Activated T-cell treated with anti-CD3 and anti-CD28 coated beads for 4 hours (primary cell): Measurements from ENCODE around the gene JAKMIP3.

ENCODE experiments used
- DNase-seq: peaks from one replicate; pipeline ENCODE4 v3.0.0-alpha.2; 2020

Gene JAKMIP3

DNA sequence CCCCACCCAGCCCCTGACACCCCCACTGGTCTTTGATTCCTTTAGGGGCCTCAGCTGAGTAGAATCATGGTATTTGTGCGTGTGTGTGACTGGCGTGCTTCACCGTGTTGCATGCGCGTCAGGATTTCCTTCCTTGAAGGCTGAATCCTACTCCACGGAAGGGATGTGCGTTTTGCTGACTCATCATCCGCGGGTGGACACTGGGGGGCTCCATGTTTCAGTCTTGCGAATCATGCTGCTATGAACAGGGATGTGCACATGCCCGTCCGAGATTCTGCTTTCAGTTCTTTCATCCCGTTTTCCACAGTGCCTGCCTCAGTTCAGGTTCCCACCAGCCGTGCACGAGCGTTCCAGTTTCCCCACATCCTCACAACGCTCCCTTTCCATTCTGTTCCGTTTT lies 20.9 kb upstream of the JAKMIP3 start:
- DNase-seq: no peak

DNA sequence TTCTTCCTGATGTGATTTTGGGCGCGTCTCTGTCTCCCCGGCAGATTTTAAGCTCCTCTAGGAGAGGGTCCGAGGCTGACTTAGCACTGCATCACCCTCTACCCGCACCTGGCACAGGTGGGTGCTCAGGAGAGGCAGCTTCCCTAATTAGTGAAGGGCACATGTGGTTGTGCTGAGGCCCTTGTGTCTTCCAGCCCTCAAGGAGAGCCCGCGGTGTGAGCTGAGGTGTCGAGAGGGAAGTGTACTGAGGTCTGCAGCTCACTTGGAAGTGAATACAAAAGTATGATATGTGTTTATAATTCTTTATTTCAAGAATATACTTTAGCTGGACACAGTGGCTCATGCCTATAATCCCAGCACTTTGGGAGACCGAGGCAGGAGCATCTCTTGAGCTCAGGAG lies 20.4 kb upstream of the JAKMIP3 start:
- no peak for DNase-seq

GRCh38 chr10:132047575-132048293 lies 18.0 kb upstream of the JAKMIP3 start:
- no peak for DNase-seq

GRCh38 chr10:132048294-132048667 lies 17.5 kb upstream of the JAKMIP3 start:
- no peak for DNase-seq

GRCh38 chr10:132050191-132050590 lies 15.6 kb upstream of the JAKMIP3 start:
- DNase-seq: no peak

DNA sequence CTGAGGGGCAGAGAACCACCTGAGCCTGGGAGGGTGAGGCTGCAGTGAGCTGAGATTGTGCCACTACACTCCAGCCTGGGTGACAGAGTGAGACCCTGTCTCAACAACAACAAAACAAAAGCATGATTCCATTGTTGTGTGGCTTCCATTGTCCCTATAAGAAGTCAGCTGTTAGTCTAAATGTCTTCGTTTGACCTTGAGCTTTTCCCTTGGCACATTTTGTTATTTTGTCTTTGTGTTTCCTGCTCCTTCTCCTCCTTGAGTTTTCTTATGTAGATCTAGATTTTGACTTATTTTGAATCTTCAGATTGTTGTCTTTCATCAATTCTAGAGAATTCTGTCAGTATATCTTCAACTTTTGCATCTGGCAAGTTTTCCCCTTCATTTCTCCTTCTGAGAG lies 13.6 kb upstream of the JAKMIP3 start:
- DNase-seq: no peak

- DNase-seq: no peak
These were observed 11.2 kb upstream of the JAKMIP3 start for GRCh38 chr10:132054564-132054963.

GRCh38 chr10:132055616-132056015 lies 10.1 kb upstream of the JAKMIP3 start:
- DNase-seq: no peak

DNA sequence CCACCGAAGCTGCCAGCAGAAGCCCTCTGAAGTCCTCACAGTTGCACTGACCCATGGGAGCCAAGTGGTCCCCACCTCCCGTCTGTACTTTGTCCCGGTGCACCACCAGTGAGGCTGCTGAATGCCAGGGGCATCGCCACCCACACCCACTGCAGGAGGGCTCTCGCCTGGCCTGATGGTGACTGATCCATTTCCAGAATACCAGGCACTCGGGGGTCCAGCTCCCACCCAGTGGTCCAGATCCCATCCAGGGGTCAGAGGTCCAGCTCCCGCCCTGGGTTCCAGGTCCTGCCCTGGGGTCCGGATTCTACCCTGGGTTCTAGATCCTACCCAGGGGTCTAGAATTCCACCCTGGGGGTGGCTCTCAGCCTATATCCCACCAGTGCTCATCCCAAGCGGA lies 9.1 kb upstream of the JAKMIP3 start:
- DNase-seq: no peak

DNA sequence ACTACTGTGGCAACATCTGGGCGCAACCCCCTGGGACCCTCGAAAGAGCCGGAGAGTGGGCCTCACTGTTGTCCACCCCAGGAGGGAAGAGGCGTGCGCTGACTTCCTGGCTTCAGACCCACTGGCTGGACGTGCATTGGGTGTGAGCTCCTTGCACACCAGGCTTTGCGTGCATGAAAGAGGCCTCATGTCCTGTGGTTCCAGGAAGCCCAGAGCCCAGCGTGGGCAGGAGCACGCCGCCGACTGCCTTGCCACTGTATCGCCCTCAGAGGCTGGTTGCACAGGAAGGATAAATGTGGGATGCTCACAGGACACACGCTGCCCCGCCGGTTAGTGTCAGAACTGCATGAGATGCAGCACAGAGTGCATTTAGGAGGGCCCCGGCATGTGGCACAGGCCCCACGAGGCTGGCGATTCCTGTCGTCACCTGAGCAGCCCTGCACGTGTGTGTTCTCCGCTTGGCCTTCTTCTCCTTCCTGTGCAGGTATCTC lies 8.5 kb upstream of the JAKMIP3 start:
- DNase-seq: no peak

DNA sequence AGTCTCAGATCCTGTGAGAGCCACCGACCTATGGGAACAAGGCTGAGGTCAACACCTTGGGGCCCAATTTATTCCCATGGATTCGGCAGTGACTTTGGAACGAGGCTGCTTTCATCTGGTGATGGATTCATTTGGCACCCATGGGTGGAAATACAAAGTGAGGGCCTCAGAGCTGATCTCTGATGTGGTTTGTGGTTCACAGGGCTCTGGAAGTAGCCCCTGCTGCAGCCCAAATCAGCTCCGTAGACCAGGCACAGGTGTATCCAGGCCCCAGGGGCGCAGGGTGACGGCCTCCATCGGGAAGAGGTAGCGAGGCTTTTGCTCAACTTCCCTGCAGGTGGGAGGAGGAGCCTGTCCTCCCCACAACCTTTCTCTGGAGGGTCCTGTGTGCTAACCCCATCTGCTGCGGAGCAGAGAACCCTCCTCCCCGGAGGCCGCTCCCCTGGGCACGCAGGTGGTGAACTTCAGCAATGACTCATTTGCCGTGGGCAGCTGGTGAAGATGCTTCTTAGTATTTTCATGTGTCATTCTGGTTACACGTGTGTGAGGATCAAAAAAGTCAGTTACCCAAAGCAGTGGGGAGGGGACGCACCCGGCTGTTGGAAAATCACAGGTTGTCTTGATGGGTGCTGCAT lies 7.5 kb upstream of the JAKMIP3 start:
- DNase-seq: no peak

DNA sequence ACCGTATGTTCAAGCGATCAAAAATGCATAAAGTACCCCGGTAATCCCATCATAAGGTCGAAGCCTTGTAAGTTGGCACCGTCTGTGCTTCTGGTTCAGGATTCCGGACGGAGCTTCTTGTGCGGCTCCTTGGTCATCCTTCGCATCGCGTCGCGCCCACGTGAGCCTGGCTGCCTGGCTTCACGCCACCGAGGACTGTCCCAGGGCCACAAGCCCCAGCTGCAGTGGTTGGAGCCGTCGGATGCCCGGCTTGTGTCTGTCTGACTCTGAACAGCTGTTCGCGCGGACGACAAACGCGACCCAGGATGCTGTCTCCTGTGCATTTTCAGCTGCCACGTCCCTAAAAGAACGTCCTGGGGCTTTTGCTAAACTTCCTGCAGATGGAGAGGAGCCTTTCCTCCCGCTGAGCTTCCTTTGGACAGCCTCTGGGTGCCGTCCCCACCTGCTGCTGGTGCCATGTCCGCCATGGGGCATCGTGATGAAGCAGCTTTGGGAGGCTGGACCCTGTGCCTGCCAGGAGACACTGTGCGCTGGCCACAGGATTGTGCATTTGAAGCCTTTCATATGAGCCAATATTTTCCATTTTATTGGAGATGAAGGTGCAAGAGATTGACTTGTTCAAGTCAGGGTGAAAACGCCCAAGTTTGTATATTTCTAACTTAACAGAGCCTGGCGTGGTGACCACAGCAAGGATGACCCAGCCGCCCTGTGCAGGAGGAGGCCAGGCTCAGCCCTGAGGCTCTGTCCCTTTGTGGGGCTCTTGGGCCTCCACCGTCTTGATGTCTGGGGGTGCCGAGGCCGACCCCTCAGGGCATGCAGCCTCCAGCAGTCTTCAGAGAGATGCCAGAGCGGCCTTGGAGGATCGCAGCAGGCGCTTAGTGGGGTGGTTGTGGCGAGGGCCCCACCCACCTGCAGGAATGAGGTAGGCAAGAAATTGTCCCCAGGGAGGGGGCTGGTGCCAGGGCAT lies 6.7 kb upstream of the JAKMIP3 start:
- DNase-seq: no peak

DNA sequence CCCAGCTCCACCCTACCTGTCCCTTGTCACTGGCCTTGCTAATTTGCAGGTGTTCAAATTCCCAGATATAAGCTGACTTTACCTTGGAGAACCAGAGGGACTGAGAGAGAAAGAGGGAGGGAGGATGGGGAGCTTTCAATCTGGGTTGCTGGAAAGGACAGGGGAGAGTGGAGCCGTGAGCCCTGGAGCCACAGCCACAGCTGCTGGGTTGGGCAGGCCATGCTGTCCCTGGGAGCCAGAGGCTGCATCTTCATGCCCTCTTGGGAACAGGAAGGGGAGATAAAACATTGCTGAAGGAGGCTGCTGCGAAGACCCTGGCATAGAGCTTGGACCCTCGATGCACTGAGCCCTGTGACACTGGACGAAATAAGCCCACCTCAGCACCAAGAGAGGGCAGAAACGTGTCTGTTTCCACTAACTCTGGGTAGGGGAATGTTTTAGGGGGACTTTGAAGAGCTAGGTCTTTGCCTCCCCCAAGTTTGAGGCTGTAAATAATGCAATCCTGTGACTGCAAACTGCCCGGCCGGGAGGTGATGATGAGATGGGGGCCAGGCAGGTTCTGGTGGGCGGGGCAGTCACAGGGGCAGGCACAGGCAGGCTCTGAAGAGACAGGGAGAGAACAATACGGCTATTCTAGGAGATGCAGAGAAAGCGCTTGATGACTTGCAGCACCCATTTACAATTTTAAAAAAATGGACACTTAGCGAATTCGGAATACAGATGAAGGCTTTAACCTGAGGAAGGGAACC lies 5.8 kb upstream of the JAKMIP3 start:
- DNase-seq: no peak

DNA sequence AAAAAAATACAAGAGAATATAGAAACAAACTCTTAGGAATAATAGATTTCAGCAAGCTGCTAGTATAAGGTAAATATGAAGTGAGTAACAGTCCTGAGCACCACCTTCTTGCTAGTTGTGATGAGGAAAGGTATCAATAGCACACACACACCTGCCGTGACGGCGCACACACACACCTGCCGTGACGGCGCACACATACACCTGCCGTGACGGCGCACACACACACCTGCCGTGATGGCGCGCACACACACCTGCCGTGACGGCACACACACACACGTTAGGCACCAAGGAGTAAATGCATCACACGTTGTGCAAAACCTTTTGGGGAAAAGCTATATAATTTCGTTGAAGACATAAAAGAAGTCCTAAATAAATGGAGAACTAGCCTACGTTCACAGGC lies 4.7 kb upstream of the JAKMIP3 start:
- DNase-seq: no peak

- no peak for DNase-seq
These were observed 4.3 kb upstream of the JAKMIP3 start for GRCh38 chr10:132061465-132061864.

DNA sequence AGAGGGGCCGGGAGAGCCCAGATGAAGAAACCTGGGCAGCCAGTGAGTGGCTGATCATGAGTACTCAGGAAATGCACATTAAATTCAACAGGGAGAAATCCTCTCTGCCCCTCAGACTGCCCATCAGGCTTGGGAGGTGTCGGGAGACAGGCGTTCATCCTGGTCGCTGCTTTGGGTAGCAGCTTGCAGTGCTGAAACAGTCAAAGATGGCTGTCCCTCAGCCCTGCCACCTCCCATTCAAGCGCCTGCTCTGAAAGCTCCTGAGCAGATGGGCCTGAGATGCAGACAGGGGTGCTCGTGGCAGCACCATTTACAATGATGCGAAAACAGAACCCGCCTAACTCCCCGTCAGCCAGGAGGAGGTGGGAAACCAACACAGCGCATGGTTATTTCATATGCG lies 3.6 kb upstream of the JAKMIP3 start:
- no peak for DNase-seq

- DNase-seq: no peak
These were observed 2.9 kb upstream of the JAKMIP3 start for GRCh38 chr10:132062641-132063390.

- DNase-seq: no peak
These were observed 2.3 kb upstream of the JAKMIP3 start for GRCh38 chr10:132063432-132063831.

- DNase-seq: no peak
These were observed 1.5 kb upstream of the JAKMIP3 start for GRCh38 chr10:132064082-132064755.

- no peak for DNase-seq
These were observed 842 bp upstream of the JAKMIP3 start for GRCh38 chr10:132064771-132065437.

DNA sequence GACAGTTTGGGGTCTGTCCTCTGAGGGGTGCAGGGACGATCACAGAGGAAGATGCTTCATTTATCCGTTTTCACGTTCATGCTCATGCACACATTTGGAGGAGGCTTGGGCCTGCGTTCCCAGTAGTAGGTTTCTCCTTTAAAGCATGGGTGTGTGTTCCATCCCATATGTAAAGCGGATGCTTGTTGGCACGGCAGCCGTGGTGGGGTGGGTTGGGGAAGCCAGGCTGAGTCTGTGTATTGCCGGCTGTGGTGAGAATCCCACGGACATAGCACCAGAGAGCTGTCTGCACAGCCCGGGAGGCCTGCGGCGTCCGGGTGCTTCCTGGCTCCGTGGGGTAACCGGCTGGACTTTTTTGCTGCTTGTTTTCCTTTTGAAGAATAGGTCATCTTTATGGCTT lies 440 bp downstream of the JAKMIP3 start:
- no peak for DNase-seq
